GM12873 (cell line): ENCODE results near the gene MAP2K3.

Experiments used
- TF ChIP-seq, protein P1 (sequence below): IDR thresholded peaks from 2 replicates; pipeline ENCODE4 v1.5.1; 2012; ENCODE audit warnings: low read depth, mild to moderate bottlenecking, moderate library complexity, low read length, control low read depth; ENCODE audit not compliant: insufficient read depth; ENCODE audit errors: missing control alignments

Gene MAP2K3

DNA sequence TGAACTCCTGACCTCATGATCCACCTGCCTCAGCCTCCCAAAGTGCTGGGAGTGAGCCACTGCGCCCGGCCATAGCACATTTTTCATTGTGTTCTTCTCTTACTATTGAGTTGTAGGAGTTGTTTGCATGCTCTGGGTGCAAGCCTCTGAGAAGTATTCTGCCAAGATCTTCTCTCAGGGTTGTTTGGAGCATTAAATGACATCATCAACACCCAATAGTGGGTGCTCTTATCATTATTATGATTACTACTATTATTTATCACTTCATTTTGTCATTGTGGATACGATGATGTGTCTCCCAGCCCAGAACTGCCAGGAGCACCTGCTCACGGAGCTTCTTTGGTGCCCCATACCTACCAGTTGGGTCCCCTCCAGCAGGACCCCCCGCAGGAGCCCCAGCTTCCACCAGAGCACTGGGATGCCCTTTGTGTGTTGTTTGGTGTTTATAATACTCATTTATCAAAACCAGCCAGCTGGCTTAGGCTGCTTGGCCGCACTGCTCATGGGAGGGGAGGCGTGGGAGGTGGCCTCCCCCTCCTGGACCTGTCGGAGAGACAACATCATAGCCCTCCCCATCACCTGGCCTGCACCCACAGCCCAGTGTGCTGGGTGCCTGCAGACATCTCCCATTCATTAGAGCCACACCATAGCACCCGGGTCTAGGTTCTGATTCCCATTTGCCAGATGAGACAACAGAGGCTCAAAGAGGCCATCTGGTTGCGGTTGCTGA lies 12.9 kb upstream of the MAP2K3 start:
- TF ChIP-seq, protein P1, sequence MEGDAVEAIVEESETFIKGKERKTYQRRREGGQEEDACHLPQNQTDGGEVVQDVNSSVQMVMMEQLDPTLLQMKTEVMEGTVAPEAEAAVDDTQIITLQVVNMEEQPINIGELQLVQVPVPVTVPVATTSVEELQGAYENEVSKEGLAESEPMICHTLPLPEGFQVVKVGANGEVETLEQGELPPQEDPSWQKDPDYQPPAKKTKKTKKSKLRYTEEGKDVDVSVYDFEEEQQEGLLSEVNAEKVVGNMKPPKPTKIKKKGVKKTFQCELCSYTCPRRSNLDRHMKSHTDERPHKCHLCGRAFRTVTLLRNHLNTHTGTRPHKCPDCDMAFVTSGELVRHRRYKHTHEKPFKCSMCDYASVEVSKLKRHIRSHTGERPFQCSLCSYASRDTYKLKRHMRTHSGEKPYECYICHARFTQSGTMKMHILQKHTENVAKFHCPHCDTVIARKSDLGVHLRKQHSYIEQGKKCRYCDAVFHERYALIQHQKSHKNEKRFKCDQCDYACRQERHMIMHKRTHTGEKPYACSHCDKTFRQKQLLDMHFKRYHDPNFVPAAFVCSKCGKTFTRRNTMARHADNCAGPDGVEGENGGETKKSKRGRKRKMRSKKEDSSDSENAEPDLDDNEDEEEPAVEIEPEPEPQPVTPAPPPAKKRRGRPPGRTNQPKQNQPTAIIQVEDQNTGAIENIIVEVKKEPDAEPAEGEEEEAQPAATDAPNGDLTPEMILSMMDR = no peak

DNA sequence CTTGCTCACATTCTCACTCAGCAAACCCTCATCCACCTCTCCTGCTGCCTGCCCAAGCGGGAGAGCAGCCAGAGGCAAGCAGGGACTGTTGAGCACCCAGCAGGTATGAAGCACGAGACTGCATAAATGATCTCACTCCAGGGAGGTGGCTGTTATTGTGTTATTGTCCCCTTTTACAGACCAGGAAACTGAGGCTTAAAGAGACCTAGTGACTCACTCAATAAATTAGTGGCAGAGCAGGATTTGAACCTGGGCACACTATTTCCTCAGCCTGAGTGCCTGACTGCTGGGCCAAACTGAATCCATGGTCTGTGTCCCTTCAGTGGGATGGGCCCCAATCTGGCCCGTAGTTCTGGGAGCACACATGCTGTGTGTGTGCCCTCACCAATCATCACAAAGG lies 12.3 kb upstream of the MAP2K3 start:
- TF ChIP-seq, protein P1 = no peak

DNA sequence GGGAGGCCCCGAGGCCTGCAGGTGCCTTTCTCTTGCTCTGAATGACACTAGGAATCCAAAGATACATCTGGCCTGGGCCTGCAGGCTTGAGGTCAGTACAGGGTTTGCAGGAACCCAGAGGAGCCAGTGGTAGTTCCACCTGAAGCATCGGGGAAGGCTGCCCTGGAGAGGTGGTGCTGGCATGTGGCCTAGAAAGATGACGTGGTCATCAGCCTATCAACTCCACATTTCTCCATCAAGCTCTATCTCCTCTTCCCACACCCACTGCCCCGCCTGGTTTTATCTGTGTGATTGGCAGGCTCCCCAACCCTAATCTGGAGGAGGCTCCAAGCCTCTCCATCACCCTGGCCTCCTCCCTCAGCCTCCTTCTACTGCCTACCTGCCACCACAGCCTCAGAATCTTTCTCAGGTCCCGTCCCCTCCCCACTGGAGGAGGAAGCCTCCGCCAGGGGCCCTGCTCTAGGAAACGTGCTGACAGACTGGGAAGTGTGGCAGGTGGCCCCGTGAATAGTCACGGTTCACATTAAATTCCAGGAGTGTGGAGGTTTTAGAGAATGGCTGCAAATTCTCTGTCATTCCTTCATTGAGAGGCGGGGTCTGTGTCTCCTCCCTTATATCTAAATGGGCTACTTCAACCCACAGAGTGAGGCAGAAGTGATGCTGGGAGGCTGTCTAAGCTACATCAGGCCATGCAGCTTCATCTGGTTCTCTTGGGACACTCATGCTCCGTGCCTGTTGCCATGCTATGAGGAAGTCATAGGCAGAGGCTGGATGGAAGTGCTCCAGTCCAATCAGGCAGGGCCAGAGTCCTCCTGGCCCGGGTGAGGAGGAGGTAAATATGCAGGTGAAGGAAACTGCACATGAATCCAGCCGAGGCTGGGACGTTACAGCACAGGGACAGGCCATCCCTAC lies 11.4 kb upstream of the MAP2K3 start:
- TF ChIP-seq, protein P1 = no peak

DNA sequence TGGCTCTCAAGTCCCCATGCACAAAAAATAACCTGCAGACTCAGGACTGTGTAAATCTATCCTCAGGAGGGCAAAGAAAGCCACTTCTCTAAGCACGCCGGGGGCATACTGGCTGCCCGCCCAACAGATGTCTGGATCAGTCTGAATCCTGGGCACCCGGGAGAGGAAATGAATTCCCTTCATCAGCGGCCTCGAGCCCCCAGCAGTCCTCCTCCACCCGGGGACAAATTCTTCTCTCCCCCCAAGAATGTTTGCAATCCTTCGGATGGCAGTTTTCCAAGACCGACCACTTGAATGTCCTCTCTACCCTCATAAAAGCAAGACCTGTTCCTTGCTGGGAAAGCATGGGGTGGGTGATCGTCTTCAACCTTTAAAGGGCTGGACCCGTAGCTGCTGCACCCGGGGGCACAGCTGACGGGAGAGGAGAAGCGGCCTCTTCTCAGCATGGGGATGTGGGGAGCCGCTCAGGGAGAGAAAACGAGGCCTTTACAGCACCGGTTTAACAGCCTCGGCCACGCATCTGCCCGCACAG lies 9.4 kb upstream of the MAP2K3 start:
- TF ChIP-seq, protein P1 = no peak

DNA sequence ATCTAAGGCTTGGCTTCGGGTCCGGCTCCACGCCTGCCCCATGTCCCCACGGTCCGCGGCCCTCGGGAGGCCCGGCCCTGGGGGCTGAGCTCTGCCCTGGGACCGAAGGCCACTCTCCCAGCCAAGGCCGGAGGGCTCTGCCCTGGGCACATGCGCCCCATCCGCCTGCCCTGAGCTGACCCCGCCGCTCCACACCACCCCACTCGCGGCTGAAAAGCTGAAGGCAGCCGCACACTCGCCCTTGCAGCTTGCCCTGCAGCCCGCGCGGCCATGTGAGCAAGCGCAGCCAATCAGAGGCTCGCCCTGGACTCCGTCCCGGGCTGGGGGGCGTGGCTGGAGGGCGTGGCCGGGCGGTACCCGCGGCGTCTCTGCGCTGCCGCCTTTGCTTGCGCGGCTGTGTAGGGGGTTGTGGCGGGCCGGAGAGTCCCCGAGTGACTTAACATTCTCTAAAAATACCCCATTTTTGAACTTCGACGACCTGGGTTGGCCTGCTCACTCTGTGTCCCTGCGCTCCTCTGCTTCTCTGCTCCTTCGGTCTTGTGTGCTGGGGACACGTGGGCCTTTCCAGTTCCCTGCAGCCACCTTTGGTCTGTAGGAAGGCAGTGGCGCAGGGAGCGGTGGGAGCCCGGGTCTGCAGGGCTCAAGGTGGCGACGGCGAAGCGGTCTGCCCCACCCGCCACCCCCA lies 8.8 kb upstream of the MAP2K3 start:
- TF ChIP-seq, protein P1 = no peak

DNA sequence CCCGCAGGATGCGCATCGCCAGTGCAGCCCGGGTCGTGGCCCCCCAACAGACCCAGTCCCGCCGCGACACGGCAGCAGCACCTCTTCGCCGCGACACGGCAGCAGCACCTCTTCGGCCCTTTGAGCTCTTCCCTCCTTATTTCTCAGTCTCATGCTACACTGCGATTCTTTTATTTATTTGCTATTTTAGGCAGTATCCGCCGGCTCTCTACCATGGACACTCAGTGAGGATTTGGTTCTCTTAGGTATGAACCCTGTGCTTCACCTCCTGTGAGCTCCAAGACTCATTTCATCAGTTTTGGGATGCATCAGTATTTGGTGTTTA lies 8.3 kb upstream of the MAP2K3 start:
- TF ChIP-seq, protein P1 = peak; percentile 13

DNA sequence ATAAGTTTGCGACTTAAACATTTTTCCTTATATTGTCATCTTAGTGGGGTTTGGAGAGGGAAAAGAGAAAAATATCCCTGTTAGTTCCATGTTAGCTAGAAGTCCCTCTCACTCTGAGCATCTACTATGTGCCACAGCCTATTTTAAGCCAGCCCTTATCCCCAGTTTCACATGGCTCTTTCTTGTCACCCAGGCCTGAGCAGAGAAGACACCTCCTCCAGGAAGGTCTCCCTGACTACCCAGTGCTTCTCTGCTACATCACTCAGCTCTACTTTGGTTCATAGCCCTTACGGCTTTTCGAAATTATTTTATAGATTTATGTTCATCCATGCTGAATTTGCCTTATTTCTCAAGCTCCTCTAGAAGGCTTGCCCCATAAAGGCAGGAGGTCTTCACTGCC lies 7.2 kb upstream of the MAP2K3 start:
- TF ChIP-seq, protein P1 = no peak
